ENCODE results near the gene ACTL10.

- TF ChIP-seq JUNB (IDR thresholded peaks at IDR 0.05; ENCODE audit: unreplicated experiment) (no peak), CTCF (conservative IDR thresholded peaks at IDR 0.05; ENCODE audit: low read depth in 2 of 2) (peak; percentile 82 to 95), STAT1 (IDR thresholded peaks at IDR 0.05; ENCODE audit: unreplicated experiment) (no peak), REST (IDR thresholded peaks at IDR 0.05; ENCODE audit: unreplicated experiment) (no peak), EZH2 (IDR thresholded peaks at IDR 0.05; ENCODE audit: low read depth, unreplicated experiment) (no peak), POLR2AphosphoS5 (IDR thresholded peaks at IDR 0.05; ENCODE audit: low read depth) (no peak; the same call in 1 of the 2 replicates), EZH2phosphoT487 (IDR thresholded peaks at IDR 0.05; ENCODE audit: unreplicated experiment) (no peak), ETS1 (IDR thresholded peaks at IDR 0.05) (no peak), CREB1 (CRISPR knock-in tag; IDR thresholded peaks at IDR 0.05; ENCODE audit: low read depth) (no peak)
- TF ChIP-seq, protein P1, sequence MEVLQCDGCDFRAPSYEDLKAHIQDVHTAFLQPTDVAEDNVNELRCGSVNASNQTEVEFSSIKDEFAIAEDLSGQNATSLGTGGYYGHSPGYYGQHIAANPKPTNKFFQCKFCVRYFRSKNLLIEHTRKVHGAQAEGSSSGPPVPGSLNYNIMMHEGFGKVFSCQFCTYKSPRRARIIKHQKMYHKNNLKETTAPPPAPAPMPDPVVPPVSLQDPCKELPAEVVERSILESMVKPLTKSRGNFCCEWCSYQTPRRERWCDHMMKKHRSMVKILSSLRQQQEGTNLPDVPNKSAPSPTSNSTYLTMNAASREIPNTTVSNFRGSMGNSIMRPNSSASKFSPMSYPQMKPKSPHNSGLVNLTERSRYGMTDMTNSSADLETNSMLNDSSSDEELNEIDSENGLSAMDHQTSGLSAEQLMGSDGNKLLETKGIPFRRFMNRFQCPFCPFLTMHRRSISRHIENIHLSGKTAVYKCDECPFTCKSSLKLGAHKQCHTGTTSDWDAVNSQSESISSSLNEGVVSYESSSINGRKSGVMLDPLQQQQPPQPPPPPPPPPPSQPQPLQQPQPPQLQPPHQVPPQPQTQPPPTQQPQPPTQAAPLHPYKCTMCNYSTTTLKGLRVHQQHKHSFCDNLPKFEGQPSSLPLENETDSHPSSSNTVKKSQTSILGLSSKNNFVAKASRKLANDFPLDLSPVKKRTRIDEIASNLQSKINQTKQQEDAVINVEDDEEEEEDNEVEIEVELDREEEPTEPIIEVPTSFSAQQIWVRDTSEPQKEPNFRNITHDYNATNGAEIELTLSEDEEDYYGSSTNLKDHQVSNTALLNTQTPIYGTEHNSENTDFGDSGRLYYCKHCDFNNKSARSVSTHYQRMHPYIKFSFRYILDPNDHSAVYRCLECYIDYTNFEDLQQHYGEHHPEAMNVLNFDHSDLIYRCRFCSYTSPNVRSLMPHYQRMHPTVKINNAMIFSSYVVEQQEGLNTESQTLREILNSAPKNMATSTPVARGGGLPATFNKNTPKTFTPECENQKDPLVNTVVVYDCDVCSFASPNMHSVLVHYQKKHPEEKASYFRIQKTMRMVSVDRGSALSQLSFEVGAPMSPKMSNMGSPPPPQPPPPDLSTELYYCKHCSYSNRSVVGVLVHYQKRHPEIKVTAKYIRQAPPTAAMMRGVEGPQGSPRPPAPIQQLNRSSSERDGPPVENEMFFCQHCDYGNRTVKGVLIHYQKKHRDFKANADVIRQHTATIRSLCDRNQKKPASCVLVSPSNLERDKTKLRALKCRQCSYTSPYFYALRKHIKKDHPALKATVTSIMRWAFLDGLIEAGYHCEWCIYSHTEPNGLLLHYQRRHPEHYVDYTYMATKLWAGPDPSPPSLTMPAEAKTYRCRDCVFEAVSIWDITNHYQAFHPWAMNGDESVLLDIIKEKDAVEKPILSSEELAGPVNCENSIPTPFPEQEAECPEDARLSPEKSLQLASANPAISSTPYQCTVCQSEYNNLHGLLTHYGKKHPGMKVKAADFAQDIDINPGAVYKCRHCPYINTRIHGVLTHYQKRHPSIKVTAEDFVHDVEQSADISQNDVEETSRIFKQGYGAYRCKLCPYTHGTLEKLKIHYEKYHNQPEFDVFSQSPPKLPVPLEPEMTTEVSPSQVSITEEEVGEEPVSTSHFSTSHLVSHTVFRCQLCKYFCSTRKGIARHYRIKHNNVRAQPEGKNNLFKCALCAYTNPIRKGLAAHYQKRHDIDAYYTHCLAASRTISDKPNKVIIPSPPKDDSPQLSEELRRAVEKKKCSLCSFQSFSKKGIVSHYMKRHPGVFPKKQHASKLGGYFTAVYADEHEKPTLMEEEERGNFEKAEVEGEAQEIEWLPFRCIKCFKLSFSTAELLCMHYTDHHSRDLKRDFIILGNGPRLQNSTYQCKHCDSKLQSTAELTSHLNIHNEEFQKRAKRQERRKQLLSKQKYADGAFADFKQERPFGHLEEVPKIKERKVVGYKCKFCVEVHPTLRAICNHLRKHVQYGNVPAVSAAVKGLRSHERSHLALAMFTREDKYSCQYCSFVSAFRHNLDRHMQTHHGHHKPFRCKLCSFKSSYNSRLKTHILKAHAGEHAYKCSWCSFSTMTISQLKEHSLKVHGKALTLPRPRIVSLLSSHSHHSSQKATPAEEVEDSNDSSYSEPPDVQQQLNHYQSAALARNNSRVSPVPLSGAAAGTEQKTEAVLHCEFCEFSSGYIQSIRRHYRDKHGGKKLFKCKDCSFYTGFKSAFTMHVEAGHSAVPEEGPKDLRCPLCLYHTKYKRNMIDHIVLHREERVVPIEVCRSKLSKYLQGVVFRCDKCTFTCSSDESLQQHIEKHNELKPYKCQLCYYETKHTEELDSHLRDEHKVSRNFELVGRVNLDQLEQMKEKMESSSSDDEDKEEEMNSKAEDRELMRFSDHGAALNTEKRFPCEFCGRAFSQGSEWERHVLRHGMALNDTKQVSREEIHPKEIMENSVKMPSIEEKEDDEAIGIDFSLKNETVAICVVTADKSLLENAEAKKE (CRISPR knock-in tag; IDR thresholded peaks at IDR 0.05): no peak
Measured at GRCh38 chr20:33653218-33653899, 13.4 kb upstream of the ACTL10 start.

Data from GM23338 (cell line).